Measurements from ENCODE around the gene PRKCE.

DNA sequence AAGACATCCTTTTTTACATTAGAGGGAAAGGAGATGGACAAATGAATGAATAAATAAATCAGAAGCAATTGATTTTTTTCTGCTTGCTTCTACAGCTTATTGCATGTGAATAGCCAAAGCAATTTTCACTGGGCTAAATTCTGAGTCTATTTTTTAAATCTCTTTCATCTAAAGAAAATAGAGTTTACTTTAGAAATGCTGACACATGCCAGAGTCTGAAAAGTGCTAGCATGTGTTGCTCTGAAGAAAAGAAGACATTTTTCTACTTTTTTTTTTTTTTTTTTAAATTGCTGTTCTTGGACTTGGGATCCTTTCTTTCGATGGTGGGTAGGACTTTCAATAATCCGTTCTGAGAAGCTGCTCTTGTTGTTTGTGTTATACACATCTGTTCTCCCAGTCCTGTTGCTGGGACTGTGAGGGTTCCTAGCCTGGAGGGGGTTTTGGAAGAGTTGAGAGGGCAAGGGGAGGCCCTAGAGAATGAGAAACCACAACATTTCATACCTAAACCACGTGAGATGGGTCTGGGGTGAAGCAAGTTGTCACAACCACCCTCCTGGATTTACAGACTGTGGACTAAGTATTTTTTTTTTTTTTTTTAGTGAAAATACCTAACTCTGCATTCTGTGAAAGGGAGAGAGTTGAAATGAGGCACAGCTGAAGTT, 193.5 kb downstream of the PRKCE start:
- no peak for TF ChIP-seq CTCF (IDR thresholded peaks at IDR 0.05)
- TF ChIP-seq POLR2A (IDR thresholded peaks at IDR 0.05) = no peak

Data from body of pancreas (tissue), 4 donors.